AG04449 (cell line): Measurements from ENCODE around the gene ARMH3.
"Not testable (repeated sequence)": the region's sequence is repeated elsewhere in the genome, so short reads cannot be mapped to it uniquely, and the experiment has no call there.

Experiments used
- CTCF ChIA-PET: fragments of 350-600 bp; formaldehyde crosslinking; extraction: SDS; loops from one replicate; lab custom pipeline; 2021; ENCODE audit warnings: antibody characterized with exemption; lab: Yijun Ruan, JAX
- POLR2A ChIA-PET: fragments of 400-600, 350-600 bp; formaldehyde crosslinking; extraction: SDS; loops from one replicate; lab custom pipeline; 2020; ENCODE audit warnings: antibody characterized with exemption, inconsistent platforms; lab: Yijun Ruan, JAX
- DNase-seq: peaks from one replicate; pipeline ENCODE4 v3.0.0-alpha.2; 2010; ENCODE audit warnings: low read depth, low spot score
- H3K4me3 ChIP-seq: 2 replicates; pipeline ENCODE4 v1.5.1; 2011; ENCODE audit warnings: low read depth, mild to moderate bottlenecking, control low read depth, low read length
- CTCF ChIP-seq: IDR thresholded peaks from one replicate; pipeline ENCODE4 v1.5.1; 2011; ENCODE audit warnings: mild to moderate bottlenecking, moderate library complexity, low read length, control low read depth, inconsistent platforms; ENCODE audit not compliant: insufficient read depth; ENCODE audit errors: missing control alignments

The ARMH3 gene

GRCh38 chr10:101986624-101986971 lies 69.4 kb downstream of the ARMH3 start:
- POLR2A ChIA-PET: no interaction called here
- DNase-seq: no peak
- TF ChIP-seq CTCF: no peak
- CTCF ChIA-PET: interaction anchor here (1.1 kb wide), 1 partner anchor 9 kb away, joined by 4 read pairs; no protein-coding TSS in a partner anchor
- no peak overlapping the region for H3K4me3 ChIP-seq

GRCh38 chr10:101980677-101981076 lies 75.3 kb downstream of the ARMH3 start:
- CTCF ChIA-PET: interaction anchor here (0.8 to 2.2 kb wide), 4 partner anchors 10 to 140 kb away, joined by 3 to 11 read pairs (median 5); no protein-coding TSS in a partner anchor
- POLR2A ChIA-PET, H3K4me3 ChIP-seq, DNase-seq: not testable (repeated sequence)

GRCh38 chr10:101974091-101974971 lies 81.6 kb downstream of the ARMH3 start:
- ChIA-PET POLR2A (no interaction called here), CTCF (interaction anchor here (0.7 to 1.3 kb wide), 2 partner anchors 33 to 85 kb away, joined by 3 to 4 read pairs; no protein-coding TSS in a partner anchor)
- no peak for DNase-seq
- no peak overlapping the region for H3K4me3 ChIP-seq
- no peak for TF ChIP-seq CTCF

GRCh38 chr10:101972761-101973160 lies 83.2 kb downstream of the ARMH3 start:
- ChIA-PET CTCF (interaction anchor here (1.0 to 2.9 kb wide), 6 partner anchors 11 to 132 kb away, joined by 3 to 14 read pairs (median 4); partner anchors contain the start of gene KCNIP2), POLR2A (no interaction called here)
- TF ChIP-seq CTCF: no peak
- no peak for DNase-seq
- H3K4me3 ChIP-seq: no peak overlapping the region

GRCh38 chr10:101969412-101969922 lies 86.5 kb downstream of the ARMH3 start:
- CTCF ChIA-PET: interaction anchor here (1.0 to 1.5 kb wide), 5 partner anchors 10 to 129 kb away, joined by 3 to 4 read pairs (median 4); no protein-coding TSS in a partner anchor

GRCh38 chr10:101968940-101969321 lies 87.0 kb downstream of the ARMH3 start:
- no peak for TF ChIP-seq CTCF
- H3K4me3 ChIP-seq: no peak overlapping the region
- POLR2A ChIA-PET: no interaction called here
- no peak for DNase-seq
- CTCF ChIA-PET: interaction anchor here (1.0 to 1.5 kb wide), 4 partner anchors 10 to 128 kb away, joined by 3 to 4 read pairs (median 4); no protein-coding TSS in a partner anchor

More at GRCh38 chr10:101969412-101969922, 86.5 kb downstream of the ARMH3 start:
- POLR2A ChIA-PET: no interaction called here
- no peak for DNase-seq
- no peak overlapping the region for H3K4me3 ChIP-seq
- TF ChIP-seq CTCF: no peak
